ENCODE data around the gene ZNF318.

DNA sequence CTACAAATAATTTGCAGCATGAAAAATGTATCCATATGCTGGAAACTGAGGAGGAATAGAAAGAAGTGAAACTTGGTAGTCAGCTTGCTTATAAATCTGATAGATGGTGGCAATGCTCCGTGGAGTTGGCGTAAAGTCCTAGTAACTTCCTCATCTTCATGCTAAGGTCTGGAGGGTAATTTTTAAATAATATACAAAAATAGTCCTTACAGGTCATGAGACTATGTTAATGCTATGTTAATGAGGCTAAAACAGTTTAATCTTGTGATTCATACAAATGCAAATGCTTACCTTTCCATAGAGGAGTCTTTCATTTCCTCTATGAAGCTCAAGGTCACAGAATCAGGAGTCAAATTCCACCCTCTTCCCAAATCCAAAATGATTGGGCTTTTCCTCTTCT is 51.4 kb downstream of the ZNF318 start:
- TF ChIP-seq POLR2AphosphoS5 (IDR thresholded peaks at IDR 0.05) (no peak), RAD21 (conservative IDR thresholded peaks at IDR 0.05) (no peak), EZH2 (IDR thresholded peaks at IDR 0.05; ENCODE audit: borderline replicate concordance, insufficient read depth, low read length, poor library complexity, severe bottlenecking) (no peak), EP300 (conservative IDR thresholded peaks at IDR 0.05; ENCODE audit: poor library complexity, severe bottlenecking) (no peak), TAF1 (IDR thresholded peaks at IDR 0.05; ENCODE audit: low read depth) (no peak)
- TF ChIP-seq, protein P1, sequence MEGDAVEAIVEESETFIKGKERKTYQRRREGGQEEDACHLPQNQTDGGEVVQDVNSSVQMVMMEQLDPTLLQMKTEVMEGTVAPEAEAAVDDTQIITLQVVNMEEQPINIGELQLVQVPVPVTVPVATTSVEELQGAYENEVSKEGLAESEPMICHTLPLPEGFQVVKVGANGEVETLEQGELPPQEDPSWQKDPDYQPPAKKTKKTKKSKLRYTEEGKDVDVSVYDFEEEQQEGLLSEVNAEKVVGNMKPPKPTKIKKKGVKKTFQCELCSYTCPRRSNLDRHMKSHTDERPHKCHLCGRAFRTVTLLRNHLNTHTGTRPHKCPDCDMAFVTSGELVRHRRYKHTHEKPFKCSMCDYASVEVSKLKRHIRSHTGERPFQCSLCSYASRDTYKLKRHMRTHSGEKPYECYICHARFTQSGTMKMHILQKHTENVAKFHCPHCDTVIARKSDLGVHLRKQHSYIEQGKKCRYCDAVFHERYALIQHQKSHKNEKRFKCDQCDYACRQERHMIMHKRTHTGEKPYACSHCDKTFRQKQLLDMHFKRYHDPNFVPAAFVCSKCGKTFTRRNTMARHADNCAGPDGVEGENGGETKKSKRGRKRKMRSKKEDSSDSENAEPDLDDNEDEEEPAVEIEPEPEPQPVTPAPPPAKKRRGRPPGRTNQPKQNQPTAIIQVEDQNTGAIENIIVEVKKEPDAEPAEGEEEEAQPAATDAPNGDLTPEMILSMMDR (IDR thresholded peaks at IDR 0.05; ENCODE audit: poor library complexity, severe bottlenecking), result no peak

Data from neural cell (in vitro differentiated cells).